ENCODE results near the gene DNPEP. TPM values are rescaled to one million over a fixed set of nuclear protein-coding genes. Genes with fewer than 3 reads are reported as not detected.

The DNPEP gene
- total and polyA plus RNA-seq, 2 of the 8 experiments (the other 6 are each of a cell fraction or from before 2014, with no cell fraction given), result 59.8 to 109 TPM

DNA sequence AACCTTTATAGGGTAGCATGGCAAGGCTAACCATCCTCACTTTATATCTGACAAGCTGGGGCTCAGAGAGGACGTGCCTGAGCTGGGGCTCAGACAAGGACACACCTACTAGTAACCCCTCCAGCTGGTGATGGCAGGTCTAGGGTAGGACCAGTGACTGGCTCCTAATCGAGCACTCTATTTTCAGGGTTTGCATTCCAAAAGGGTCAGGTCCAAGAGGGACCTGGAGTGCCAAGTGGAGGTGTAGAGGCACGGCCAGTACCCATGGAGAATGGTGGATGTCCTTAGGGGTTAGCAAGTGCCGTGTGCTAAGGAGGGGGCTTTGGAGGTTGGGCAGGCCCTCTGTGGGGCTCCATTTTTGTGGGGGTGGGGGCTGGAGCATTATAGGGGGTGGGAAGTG lies 29.2 kb upstream of the DNPEP start:
- H2BK20ac ChIP-seq (ENCODE audit: low read length), result peak overlapping the region; percentile 86
- peak overlapping the region; percentile 85; the same call in 1 of the 2 replicates for H2BK12ac ChIP-seq (ENCODE audit: low read depth, low read length)
- DNase-seq (ENCODE audit: low read depth in 1 of 2, low spot score in 2 of 2) (no peak), FAIRE-seq (no peak)
- no peaks in the 10 kb centered on the region for H3K79me1 ChIP-seq (ENCODE audit: low read depth, low read length)
- H3K14ac ChIP-seq (ENCODE audit: insufficient read length), result no peak overlapping the region
- H2BK5ac ChIP-seq (ENCODE audit: low read depth, low read length), result no peak overlapping the region
- POLR2A ChIA-PET (ENCODE audit: partially characterized antibody), result interaction anchor here (1.0 to 4.6 kb wide), 3 partner anchors 10 to 41 kb away, joined by 3 to 17 read pairs (median 3); no protein-coding TSS in a partner anchor
- CTCF ChIA-PET (ENCODE audit: partially characterized antibody), result interaction anchor here (1.6 to 88.6 kb wide), 5 partner anchors 10 to 73 kb away, joined by 5 to 7248 read pairs (median 21); partner anchors contain the start of genes ASIC4, CHPF, GMPPA and SPEG
- H3K27me3 ChIP-seq (replicated peaks in 1 of 4; ENCODE audit: control insufficient read depth in 3 of 4, extremely low read depth in 1 of 4, insufficient read depth in 3 of 4, low read length in 3 of 4), result peaks cover 15 to 36% (median 29%) of the 10 kb centered on the region in 4 experiments
- H3K4ac ChIP-seq (replicated peaks; ENCODE audit: insufficient read length, low read depth, low read length), result no peak overlapping the region
- no peak overlapping the region for H3K23ac ChIP-seq (ENCODE audit: insufficient read length)
- H2BK15ac ChIP-seq (ENCODE audit: low read length), result peak overlapping the region; percentile 88; the same call in 1 of the 2 replicates
- no peak overlapping the region for H2AFZ ChIP-seq (ENCODE audit: low read length)
- no peak overlapping the region for H3K56ac ChIP-seq (replicated peaks; ENCODE audit: insufficient read length, low read depth, low read length)
- no peak overlapping the region for H3K4me3 ChIP-seq (ENCODE audit: extremely low read depth in 1 of 4, insufficient read depth in 2 of 4, low read depth in 3 of 4, low read length in 4 of 4)
- no peak overlapping the region for H3K18ac ChIP-seq (ENCODE audit: extremely low read depth, low read length)
- H4K8ac ChIP-seq (ENCODE audit: extremely low read depth, insufficient read depth, low read length), result no peak overlapping the region
- no peak overlapping the region for H4K91ac ChIP-seq (replicated peaks; ENCODE audit: insufficient read length, low read length)
- H2BK120ac ChIP-seq (replicated peaks; ENCODE audit: low read depth, low read length), result peak overlapping the region; percentile 75
- peaks cover 8 to 26% (median 15%) of the 10 kb centered on the region in 4 experiments for H3K4me1 ChIP-seq (replicated peaks in 1 of 4; ENCODE audit: control insufficient read depth in 3 of 4, insufficient read depth in 4 of 4, low read length in 3 of 4)
- H4K5ac ChIP-seq (ENCODE audit: insufficient read length, low read depth, low read length), result no peak overlapping the region
- no peaks in the 10 kb centered on the region for H3K79me2 ChIP-seq (ENCODE audit: control insufficient read depth in 1 of 2, insufficient read depth in 2 of 2, low read length in 2 of 2)
- WGBS, 2 experiments (ENCODE audit: extremely low coverage in 1 of 2, insufficient coverage in 1 of 2, insufficient read length in 1 of 2, insufficient replicate concordance in 2 of 2, low coverage in 1 of 2, low lambda C conversion rate in 2 of 2, missing lambda C conversion rate in 1 of 2), result 83% methylated on average over 4 of the region's 4 CpGs; no CpG with 5 or more reads in 1 of the 2 experiments
- no peaks in the 10 kb centered on the region for H4K20me1 ChIP-seq (replicated peaks in 1 of 2; ENCODE audit: control insufficient read depth in 1 of 2, insufficient read depth in 2 of 2, low read length in 2 of 2)
- no peaks in the 10 kb centered on the region for H3K9me3 ChIP-seq (ENCODE audit: insufficient read depth in 2 of 2, low read depth in 1 of 2, low read length in 1 of 2)
- no peak overlapping the region; the same call in 1 of the 2 replicates for H2AK5ac ChIP-seq (ENCODE audit: low read depth, low read length)
- H3K36me3 ChIP-seq (ENCODE audit: control insufficient read depth in 2 of 4, insufficient read depth in 4 of 4, low read length in 3 of 4), result no peaks in the 10 kb centered on the region
- H3K27ac ChIP-seq (ENCODE audit: low read depth, low read length), result no peak overlapping the region
- TF ChIP-seq TCF12 (IDR thresholded peaks at IDR 0.05; ENCODE audit: low read depth, low read length), result no peak
- no peak for TF ChIP-seq KDM1A (IDR thresholded peaks at IDR 0.05; ENCODE audit: borderline replicate concordance, low read length)
- no peaks in the 10 kb centered on the region; the same call in 1 of the 2 replicates for H3K23me2 ChIP-seq (ENCODE audit: low read depth, low read length)
- 0 out of 4 replicates have a peak overlapping the region, but pooled peaks of 1 of the 2 experiments have one; percentile 12 for H3K4me2 ChIP-seq (ENCODE audit: insufficient read depth in 1 of 2, low read depth in 2 of 2, low read length in 2 of 2)
- no peak overlapping the region for H3K9ac ChIP-seq (replicated peaks in 1 of 4; ENCODE audit: extremely low read depth in 1 of 4, low read depth in 3 of 4, low read length in 3 of 4)

Data from H1 (cell line).